Activated CD8-positive, alpha-beta memory T cell treated with anti-CD3 and anti-CD28 coated beads, Interleukin-2, amount 50 U/mL, for 1 hour (primary cell): ENCODE data around the gene OR11G2.
"Not testable (repeated sequence)": the region's sequence is repeated elsewhere in the genome, so short reads cannot be mapped to it uniquely, and the experiment has no call there.

Experiments used
- DNase-seq: peaks from one replicate; pipeline ENCODE4 v3.0.0-alpha.2; 2020; ENCODE audit errors: extremely low read depth

Gene OR11G2

GRCh38 chr14:20223410-20223809 is 32.7 kb downstream of the OR11G2 start, which contains the start of gene OR11H6:
Gene OR11H6, plus strand, starts transcription at chr14:20223710. Its CDS starts 0 bp downstream, at chr14:20223710.
- DNase-seq: no peak

- DNase-seq: no peak
These were observed 38.0 kb downstream of the OR11G2 start, which contains the start of gene OR11H7 for GRCh38 chr14:20228681-20229080. Gene OR11H7, plus strand, starts transcription at chr14:20228981.

- DNase-seq: not testable (repeated sequence)
These were observed 44.7 kb downstream of the OR11G2 start for GRCh38 chr14:20235415-20235814.

GRCh38 chr14:20247646-20248246 is 57.0 kb downstream of the OR11G2 start:
- DNase-seq: no peak
